RWPE1 (cell line): ENCODE measurements around the gene ACTL7B.

Experiments used
- CTCF ChIA-PET: fragments of 350-600 bp; sonication (Branson Sonifier 250); formaldehyde crosslinking; extraction: SDS; loops from one replicate; lab custom pipeline; 2021; lab: Yijun Ruan, JAX
- POLR2A ChIA-PET: fragments of 400-600 bp; formaldehyde crosslinking; extraction: SDS; loops from one replicate; lab custom pipeline; 2020; ENCODE audit warnings: antibody characterized with exemption; ENCODE audit not compliant: low non-redundant PET; lab: Yijun Ruan, JAX
- DNase-seq: peaks from one replicate; pipeline ENCODE4 v3.0.0; 2012; ENCODE audit warnings: low spot score
- H3K27ac ChIP-seq: fragments of 450-650 bp; 2 replicates; pipeline ENCODE4 v1.5.1; 2017
- TF ChIP-seq, protein P1 (sequence below): fragments of 450-650 bp; conservative IDR thresholded peaks from 2 replicates; pipeline ENCODE4 v1.5.1; 2017; ENCODE audit warnings: low read depth, mild to moderate bottlenecking

ACTL7B gene

DNA sequence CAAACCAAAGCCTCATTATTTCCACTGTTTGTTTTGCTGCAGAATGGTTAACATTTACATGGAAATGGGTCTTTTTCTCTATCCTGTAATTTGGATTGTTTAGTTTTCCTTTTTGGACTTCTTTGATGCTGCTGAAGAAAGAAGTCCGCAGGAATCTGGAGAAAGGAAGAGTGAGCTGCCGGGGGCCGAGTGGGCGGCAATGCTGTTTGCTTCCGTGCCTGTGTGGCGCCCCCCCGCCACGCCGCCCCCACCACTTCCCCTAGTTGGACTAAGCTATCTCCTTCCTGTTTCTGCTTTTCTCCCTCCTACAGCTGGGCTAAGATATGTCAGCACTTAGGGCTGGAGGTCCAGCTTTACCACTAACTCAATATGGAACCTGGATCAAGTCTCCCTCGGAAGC lies 39.7 kb downstream of the ACTL7B start:
- TF ChIP-seq, protein P1, sequence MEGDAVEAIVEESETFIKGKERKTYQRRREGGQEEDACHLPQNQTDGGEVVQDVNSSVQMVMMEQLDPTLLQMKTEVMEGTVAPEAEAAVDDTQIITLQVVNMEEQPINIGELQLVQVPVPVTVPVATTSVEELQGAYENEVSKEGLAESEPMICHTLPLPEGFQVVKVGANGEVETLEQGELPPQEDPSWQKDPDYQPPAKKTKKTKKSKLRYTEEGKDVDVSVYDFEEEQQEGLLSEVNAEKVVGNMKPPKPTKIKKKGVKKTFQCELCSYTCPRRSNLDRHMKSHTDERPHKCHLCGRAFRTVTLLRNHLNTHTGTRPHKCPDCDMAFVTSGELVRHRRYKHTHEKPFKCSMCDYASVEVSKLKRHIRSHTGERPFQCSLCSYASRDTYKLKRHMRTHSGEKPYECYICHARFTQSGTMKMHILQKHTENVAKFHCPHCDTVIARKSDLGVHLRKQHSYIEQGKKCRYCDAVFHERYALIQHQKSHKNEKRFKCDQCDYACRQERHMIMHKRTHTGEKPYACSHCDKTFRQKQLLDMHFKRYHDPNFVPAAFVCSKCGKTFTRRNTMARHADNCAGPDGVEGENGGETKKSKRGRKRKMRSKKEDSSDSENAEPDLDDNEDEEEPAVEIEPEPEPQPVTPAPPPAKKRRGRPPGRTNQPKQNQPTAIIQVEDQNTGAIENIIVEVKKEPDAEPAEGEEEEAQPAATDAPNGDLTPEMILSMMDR, result no peak
- H3K27ac ChIP-seq, result no peak overlapping the region
- no peak for DNase-seq
- POLR2A ChIA-PET, result no interaction called here
- CTCF ChIA-PET, result interaction anchor here (0.6 to 1.1 kb wide), 3 partner anchors 30 to 1351 kb away, joined by 3 to 4 read pairs (median 4); no protein-coding TSS in a partner anchor

DNA sequence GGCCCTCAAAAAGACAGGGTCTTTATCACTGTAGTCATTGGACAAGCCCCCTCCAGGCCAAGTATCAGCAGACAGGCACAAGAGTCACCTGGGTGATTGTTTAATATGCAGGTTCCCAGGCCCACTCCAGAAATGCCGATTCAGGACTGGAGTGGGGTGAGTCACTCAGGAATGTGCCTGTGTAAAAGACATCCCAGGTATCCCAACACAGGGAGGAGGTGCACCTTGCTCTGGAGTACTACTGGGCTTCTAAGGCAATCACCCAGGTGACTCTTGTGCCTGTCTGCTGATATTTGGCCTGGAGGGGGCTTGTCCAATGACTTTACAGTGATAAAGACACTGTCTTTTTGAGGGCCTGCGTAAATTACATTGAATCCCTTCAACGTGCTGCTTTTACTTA lies 40.6 kb downstream of the ACTL7B start:
- TF ChIP-seq, protein P1, result no peak
- no peak overlapping the region for H3K27ac ChIP-seq
- ChIA-PET CTCF (interaction anchor here (2.3 kb wide), 1 partner anchor 54 kb away, joined by 16 read pairs; no protein-coding TSS in a partner anchor), POLR2A (no interaction called here)
- peak; percentile 96 for DNase-seq

DNA sequence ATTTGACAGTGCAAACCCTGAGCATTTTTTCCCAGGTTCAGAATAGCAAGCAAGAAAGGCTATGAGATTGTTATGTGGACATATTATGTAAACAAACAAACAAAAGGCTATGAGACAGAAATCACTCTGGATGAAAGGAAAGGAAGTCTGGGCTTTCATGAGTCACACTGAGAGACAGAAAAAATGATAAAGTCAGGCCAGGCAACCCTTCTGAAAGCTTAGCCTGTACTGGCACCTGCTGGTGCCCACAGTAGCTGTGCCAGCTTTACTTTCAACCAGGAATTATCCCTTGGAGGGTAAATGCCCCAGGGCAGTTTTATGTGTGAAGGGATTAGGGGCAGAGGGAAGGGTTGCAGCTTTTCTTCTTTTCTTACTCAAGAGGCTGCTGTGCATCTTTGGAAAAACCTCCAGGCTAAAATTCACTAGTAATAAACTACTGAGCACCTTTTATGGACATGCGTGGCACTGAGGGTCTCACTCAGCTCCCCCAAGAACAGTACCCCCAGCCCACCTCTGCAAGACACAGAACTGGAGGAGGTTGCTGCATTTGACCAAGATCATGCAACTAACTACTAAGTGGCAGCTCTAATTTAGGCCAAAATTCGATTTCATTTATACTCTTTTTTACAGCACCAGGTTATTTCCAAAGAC lies 41.7 kb downstream of the ACTL7B start:
- DNase-seq, result peak; percentile 98

DNA sequence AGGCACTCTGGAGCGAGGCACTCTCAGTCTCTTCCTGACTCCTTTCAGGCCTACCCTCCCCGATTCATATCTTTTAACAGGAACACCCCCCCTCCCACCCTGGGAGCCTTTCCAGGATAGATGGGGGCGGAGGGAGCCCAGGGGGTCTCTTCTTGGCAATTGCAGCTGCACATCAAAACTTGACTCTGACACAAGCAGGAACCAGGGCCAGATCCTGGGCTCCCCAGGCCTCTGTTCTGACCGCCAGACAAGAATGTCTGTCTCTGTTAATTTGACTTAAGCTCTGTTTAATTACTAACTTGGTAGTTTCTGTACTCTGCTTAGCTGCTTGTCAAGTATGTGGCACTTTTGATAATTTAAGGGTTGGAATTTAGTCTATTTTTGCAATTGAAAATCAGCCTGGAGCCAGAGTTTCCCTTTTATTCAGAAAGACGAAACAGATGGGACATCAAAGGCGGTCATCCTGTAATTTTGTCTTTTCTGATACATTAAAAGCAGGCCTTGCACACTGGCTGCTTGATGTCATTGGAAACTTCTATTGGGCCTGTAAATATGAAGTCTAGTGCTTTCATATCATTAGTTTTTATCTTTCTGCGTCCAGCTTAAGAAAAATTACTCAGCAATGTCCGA lies 43.3 kb downstream of the ACTL7B start:
- ChIA-PET CTCF (interaction anchor here (0.6 to 2.0 kb wide), 4 partner anchors 8 to 403 kb away, joined by 3 to 5 read pairs (median 4); no protein-coding TSS in a partner anchor), POLR2A (no interaction called here)
- no peak overlapping the region for H3K27ac ChIP-seq
- TF ChIP-seq, protein P1, result no peak
- no peak for DNase-seq

More for the DNA sequence above, 41.7 kb downstream of the ACTL7B start:
- ChIA-PET CTCF (interaction anchor here (0.6 to 2.3 kb wide), 17 partner anchors 9 to 1392 kb away, joined by 3 to 16 read pairs (median 5); no protein-coding TSS in a partner anchor), POLR2A (no interaction called here)
- TF ChIP-seq, protein P1, result peak; percentile 78
- no peak overlapping the region for H3K27ac ChIP-seq

DNA sequence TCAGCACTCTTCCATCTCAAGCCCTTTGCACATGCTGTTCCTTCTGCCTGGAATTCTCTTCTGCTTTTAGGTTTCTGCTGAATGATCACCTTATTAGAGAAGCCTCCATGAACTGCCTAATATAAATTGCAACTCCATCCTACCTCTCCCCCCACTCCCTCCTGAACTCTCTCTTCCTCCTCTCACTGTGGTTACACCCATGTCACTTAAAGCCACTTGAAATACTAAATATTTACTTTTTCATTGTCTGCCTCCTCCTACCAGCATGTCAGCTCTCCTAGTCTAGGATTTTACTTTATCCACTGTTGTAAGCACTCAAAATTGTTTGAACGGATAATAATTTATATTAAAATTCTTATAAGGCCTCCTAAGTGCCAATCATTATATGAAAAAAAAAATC lies 43.8 kb downstream of the ACTL7B start:
- H3K27ac ChIP-seq, result no peak overlapping the region
- DNase-seq, result no peak
- ChIA-PET CTCF (interaction anchor here (0.6 to 1.0 kb wide), 2 partner anchors 402 to 1387 kb away, joined by 3 to 5 read pairs; no protein-coding TSS in a partner anchor), POLR2A (no interaction called here)
- TF ChIP-seq, protein P1, result no peak

DNA sequence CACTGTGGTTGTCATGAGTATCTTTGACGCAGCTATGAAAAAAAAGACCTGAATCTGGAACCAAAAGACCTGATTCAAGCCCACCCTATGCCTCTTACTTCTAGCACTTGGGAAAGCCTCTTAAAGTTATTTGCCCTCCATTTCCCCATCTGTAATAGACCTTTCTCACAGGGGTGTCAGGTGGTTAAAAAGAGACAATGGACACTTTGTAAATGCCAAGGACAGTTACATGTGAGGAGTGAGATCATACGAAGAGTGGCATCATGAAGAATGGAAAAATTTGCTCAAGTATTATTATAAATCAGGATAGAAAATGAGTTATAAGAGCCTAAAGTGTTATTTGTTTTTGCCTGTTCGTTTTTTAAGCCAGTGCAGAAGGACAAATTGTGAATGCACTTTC lies 46.5 kb downstream of the ACTL7B start:
- no peak overlapping the region for H3K27ac ChIP-seq
- CTCF ChIA-PET, result no interaction called here
- POLR2A ChIA-PET, result no interaction called here
- TF ChIP-seq, protein P1, result no peak
- no peak for DNase-seq
